ENCODE results near the gene CACNG5.

CACNG5 gene

GRCh38 chr17:66826856-66827255, 8.1 kb upstream of the CACNG5 start:
- DNase-seq (ENCODE audit: low spot score), result no peak

GRCh38 chr17:66829386-66829864, 5.5 kb upstream of the CACNG5 start:
- DNase-seq (ENCODE audit: low spot score), result peak; percentile 80

GRCh38 chr17:66829883-66830282, 5.0 kb upstream of the CACNG5 start:
- peak; percentile 45 for DNase-seq (ENCODE audit: low spot score)

- DNase-seq (ENCODE audit: low spot score), result no peak
Observed at GRCh38 chr17:66830451-66830850, 4.5 kb upstream of the CACNG5 start.

- no peak for DNase-seq (ENCODE audit: low spot score)
Observed at GRCh38 chr17:66831383-66832210, 3.3 kb upstream of the CACNG5 start.

- no peak for DNase-seq (ENCODE audit: low spot score)
Observed at GRCh38 chr17:66833201-66833600, 1.7 kb upstream of the CACNG5 start.

GRCh38 chr17:66834426-66834918, 445 bp upstream of the CACNG5 start:
- no peak for DNase-seq (ENCODE audit: low spot score)

- DNase-seq (ENCODE audit: low spot score), result no peak
Observed at GRCh38 chr17:66835476-66835875, 559 bp downstream of the CACNG5 start.

- no peak for DNase-seq (ENCODE audit: low spot score)
Observed at GRCh38 chr17:66836063-66837005, 1.4 kb downstream of the CACNG5 start.

- no peak for DNase-seq (ENCODE audit: low spot score)
Observed at GRCh38 chr17:66837226-66837625, 2.3 kb downstream of the CACNG5 start.

- DNase-seq (ENCODE audit: low spot score), result no peak
Observed at GRCh38 chr17:66837885-66838665, 3.2 kb downstream of the CACNG5 start.

- DNase-seq (ENCODE audit: low spot score), result no peak
Observed at GRCh38 chr17:66839616-66840015, 4.7 kb downstream of the CACNG5 start.

GRCh38 chr17:66840061-66840460, 5.1 kb downstream of the CACNG5 start:
- DNase-seq (ENCODE audit: low spot score), result no peak

- no peak for DNase-seq (ENCODE audit: low spot score)
Observed at GRCh38 chr17:66841328-66841727, 6.4 kb downstream of the CACNG5 start.

- no peak for DNase-seq (ENCODE audit: low spot score)
Observed at GRCh38 chr17:66841744-66842143, 6.8 kb downstream of the CACNG5 start.

- no peak for DNase-seq (ENCODE audit: low spot score)
Observed at GRCh38 chr17:66842505-66842904, 7.6 kb downstream of the CACNG5 start.

- no peak for DNase-seq (ENCODE audit: low spot score)
Observed at GRCh38 chr17:66842959-66843358, 8.0 kb downstream of the CACNG5 start.

- DNase-seq (ENCODE audit: low spot score), result no peak
Observed at GRCh38 chr17:66843627-66844026, 8.7 kb downstream of the CACNG5 start.

GRCh38 chr17:66847704-66848103, 12.8 kb downstream of the CACNG5 start:
- DNase-seq (ENCODE audit: low spot score), result no peak

GRCh38 chr17:66848496-66848895, 13.6 kb downstream of the CACNG5 start:
- DNase-seq (ENCODE audit: low spot score), result no peak

- no peak for DNase-seq (ENCODE audit: low spot score)
Observed at GRCh38 chr17:66849032-66849655, 14.2 kb downstream of the CACNG5 start.

Data from iPS-NIHi11 (cell line).